PC-9 (cell line): ENCODE data around the gene MALRD1. TPM values are rescaled to one million over a fixed set of nuclear protein-coding genes. Genes with fewer than 3 reads are reported as not detected.

Source experiments
- BruUV-seq: library from RNA; stranded (reverse); fragments of 400-500 nt; replicated peaks from 2 replicates; lab custom pipeline; 2021; lab: Mats Ljungman, UMichigan
- CTCF ChIA-PET: fragments of 300-600 bp; sonication (Branson Sonifier 250); formaldehyde crosslinking; loops from one replicate; lab custom pipeline; 2022; ENCODE audit warnings: antibody characterized with exemption; lab: Charles Lee
- POLR2A ChIA-PET: fragments of 300-600 bp; sonication (Branson Sonifier 250); formaldehyde crosslinking; loops from one replicate; lab custom pipeline; 2022; ENCODE audit warnings: antibody characterized with exemption; ENCODE audit not compliant: unreplicated experiment; lab: Charles Lee
- DNase-seq, 2 experiments: peaks; one replicate each; pipeline versions ENCODE4 v3.0.0 to v3.0.0-alpha.2; 2015 to 2022; ENCODE audit warnings: mixed read lengths in 1 of 2
- H2AFZ ChIP-seq: fragments of 200-600 bp; sonication (generic); 2 replicates; pipeline ENCODE4 v1.8.1; 2017; ENCODE audit warnings: antibody characterized with exemption
- H3F3A ChIP-seq: fragments of 200-600 bp; sonication (generic); 2 replicates; pipeline ENCODE4 v1.8.1; 2017; ENCODE audit warnings: antibody characterized with exemption, mild to moderate bottlenecking, low read depth; ENCODE audit not compliant: insufficient read depth
- H3K27ac ChIP-seq: fragments of 200-600 bp; sonication (generic); 2 replicates; pipeline ENCODE4 v1.6.1; 2016; ENCODE audit warnings: mixed run types
- H3K27me3 ChIP-seq: fragments of 200-600 bp; sonication (generic); 2 replicates; pipeline ENCODE4 v1.6.1; 2016; ENCODE audit warnings: low read depth, mixed run types; ENCODE audit not compliant: insufficient read depth
- H3K36me3 ChIP-seq: fragments of 200-600 bp; sonication (generic); 2 replicates; pipeline ENCODE4 v1.6.1; 2016; ENCODE audit warnings: low read depth, mixed run types
- H3K4me1 ChIP-seq: fragments of 200-600 bp; sonication (generic); replicated peaks from 2 replicates; pipeline ENCODE4 v1.6.1; 2016; ENCODE audit warnings: mixed run types; ENCODE audit not compliant: insufficient read depth
- H3K4me2 ChIP-seq: fragments of 200-600 bp; sonication (generic); 2 replicates; pipeline ENCODE4 v1.6.1; 2017; ENCODE audit warnings: mixed run types
- H3K4me3 ChIP-seq: fragments of 200-600 bp; sonication (generic); 2 replicates; pipeline ENCODE4 v1.6.1; 2016; ENCODE audit warnings: mixed run types
- H3K79me2 ChIP-seq: fragments of 200-600 bp; sonication (generic); 2 replicates; pipeline ENCODE4 v1.6.1; 2017; ENCODE audit warnings: low read depth, mixed run types
- H3K9me2 ChIP-seq: fragments of 200-600 bp; sonication (generic); 2 replicates; pipeline ENCODE4 v1.8.1; 2017; ENCODE audit warnings: mild to moderate bottlenecking; ENCODE audit not compliant: insufficient read depth
- H3K9me3 ChIP-seq: fragments of 200-600 bp; sonication (generic); 2 replicates; pipeline ENCODE4 v1.8.1; 2016; ENCODE audit warnings: low read depth; ENCODE audit not compliant: insufficient read depth
- H4K20me1 ChIP-seq: fragments of 200-600 bp; sonication (generic); 2 replicates; pipeline ENCODE4 v1.8.1; 2017; ENCODE audit not compliant: insufficient read depth
- EZH2 ChIP-seq: fragments of 200-600 bp; sonication (generic); IDR thresholded peaks from 2 replicates; pipeline ENCODE4 v1.8.0; 2017; ENCODE audit warnings: antibody characterized with exemption, low read depth
- intact Hi-C: fragments of 100-400 bp; cut with micrococcal nuclease; formaldehyde crosslinking; loops from one replicate; pipeline ENCODE4 v1.10.0; 2022; ENCODE audit not compliant: unreplicated experiment
- total RNA-seq: library from RNA; stranded (reverse); gene quantifications from 2 replicates; pipeline ENCODE4 v1.2.3, GENCODE V29; 2021
- TF ChIP-seq, protein P1 (sequence below): fragments of 200-600 bp; sonication (generic); conservative IDR thresholded peaks from 2 replicates; pipeline ENCODE4 v1.6.1; 2017; ENCODE audit warnings: mixed run types, antibody characterized with exemption, mild to moderate bottlenecking, moderate library complexity

The MALRD1 gene
- total RNA-seq, 1 experiment from 2014 or later = not detected

DNA sequence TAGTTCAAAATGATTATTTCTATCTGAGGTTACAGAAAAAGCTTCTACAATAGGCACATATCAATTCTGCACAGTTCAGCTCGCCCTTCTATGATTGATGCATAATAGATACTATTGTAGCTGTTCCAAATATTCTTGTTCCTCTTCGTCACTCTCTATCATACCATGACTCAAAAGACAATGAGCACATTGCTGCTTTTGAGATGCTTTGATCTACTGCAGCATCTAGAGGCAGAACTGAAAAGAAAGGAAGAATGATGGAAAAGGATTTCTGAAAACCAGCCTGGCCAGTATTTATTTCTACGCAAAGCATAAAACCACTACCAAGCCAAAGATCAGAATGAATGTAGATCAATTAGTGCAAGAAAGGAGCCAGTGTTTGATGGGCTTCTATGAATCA is 708.3 kb downstream of the MALRD1 start:
- no peak for DNase-seq
- no peak overlapping the region for H2AFZ ChIP-seq
- intact Hi-C loops = no loop called here
- H4K20me1 ChIP-seq = no peaks in the 10 kb centered on the region
- no peak overlapping the region for H3K4me3 ChIP-seq
- H3K27me3 ChIP-seq = no peaks in the 10 kb centered on the region
- no TSS peak for BruUV-seq
- no peaks in the 10 kb centered on the region for H3F3A ChIP-seq
- H3K9me3 ChIP-seq = no peaks in the 10 kb centered on the region
- CTCF ChIA-PET = no interaction called here
- no peak overlapping the region for H3K4me2 ChIP-seq
- TF ChIP-seq EZH2 = no peak
- TF ChIP-seq, protein P1, sequence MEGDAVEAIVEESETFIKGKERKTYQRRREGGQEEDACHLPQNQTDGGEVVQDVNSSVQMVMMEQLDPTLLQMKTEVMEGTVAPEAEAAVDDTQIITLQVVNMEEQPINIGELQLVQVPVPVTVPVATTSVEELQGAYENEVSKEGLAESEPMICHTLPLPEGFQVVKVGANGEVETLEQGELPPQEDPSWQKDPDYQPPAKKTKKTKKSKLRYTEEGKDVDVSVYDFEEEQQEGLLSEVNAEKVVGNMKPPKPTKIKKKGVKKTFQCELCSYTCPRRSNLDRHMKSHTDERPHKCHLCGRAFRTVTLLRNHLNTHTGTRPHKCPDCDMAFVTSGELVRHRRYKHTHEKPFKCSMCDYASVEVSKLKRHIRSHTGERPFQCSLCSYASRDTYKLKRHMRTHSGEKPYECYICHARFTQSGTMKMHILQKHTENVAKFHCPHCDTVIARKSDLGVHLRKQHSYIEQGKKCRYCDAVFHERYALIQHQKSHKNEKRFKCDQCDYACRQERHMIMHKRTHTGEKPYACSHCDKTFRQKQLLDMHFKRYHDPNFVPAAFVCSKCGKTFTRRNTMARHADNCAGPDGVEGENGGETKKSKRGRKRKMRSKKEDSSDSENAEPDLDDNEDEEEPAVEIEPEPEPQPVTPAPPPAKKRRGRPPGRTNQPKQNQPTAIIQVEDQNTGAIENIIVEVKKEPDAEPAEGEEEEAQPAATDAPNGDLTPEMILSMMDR = no peak
- no peaks in the 10 kb centered on the region for H3K4me1 ChIP-seq
- POLR2A ChIA-PET = no interaction called here
- no peaks in the 10 kb centered on the region for H3K36me3 ChIP-seq
- no peaks in the 10 kb centered on the region for H3K79me2 ChIP-seq
- H3K9me2 ChIP-seq = no peaks in the 10 kb centered on the region
- H3K27ac ChIP-seq = no peak overlapping the region

DNA sequence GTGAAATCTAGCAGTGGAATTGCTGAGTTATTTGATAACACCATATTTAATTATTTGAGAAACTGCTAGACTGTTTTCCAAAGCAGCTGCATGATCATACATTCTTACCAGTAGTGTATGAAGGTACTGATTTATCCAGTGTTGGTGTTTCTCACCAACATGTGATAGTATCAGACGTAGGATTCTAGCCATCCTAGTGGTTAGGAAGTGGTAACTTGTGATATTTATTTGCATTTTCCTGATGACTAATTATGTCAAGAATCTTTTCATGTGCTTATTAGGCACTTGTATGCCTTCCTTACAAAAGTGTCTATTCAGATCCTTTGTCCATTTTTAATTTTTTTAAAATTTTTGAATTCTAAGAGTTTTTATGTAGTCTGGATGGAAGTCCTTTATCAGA is 713.4 kb downstream of the MALRD1 start:
- BruUV-seq = no TSS peak
- DNase-seq = no peak
- Histone ChIP-seq H3K9me2 (no peaks in the 10 kb centered on the region), H3F3A (no peaks in the 10 kb centered on the region), H3K4me1 (no peaks in the 10 kb centered on the region), H3K36me3 (no peaks in the 10 kb centered on the region), H3K4me2 (no peak overlapping the region), H3K9me3 (no peaks in the 10 kb centered on the region), H3K4me3 (no peak overlapping the region), H4K20me1 (no peaks in the 10 kb centered on the region), H2AFZ (no peak overlapping the region), H3K27ac (no peak overlapping the region), H3K79me2 (no peaks in the 10 kb centered on the region), H3K27me3 (no peaks in the 10 kb centered on the region)
- CTCF ChIA-PET = no interaction called here
- POLR2A ChIA-PET = no interaction called here
- intact Hi-C loops = no loop called here
- TF ChIP-seq EZH2 = no peak
- TF ChIP-seq, protein P1 = no peak

DNA sequence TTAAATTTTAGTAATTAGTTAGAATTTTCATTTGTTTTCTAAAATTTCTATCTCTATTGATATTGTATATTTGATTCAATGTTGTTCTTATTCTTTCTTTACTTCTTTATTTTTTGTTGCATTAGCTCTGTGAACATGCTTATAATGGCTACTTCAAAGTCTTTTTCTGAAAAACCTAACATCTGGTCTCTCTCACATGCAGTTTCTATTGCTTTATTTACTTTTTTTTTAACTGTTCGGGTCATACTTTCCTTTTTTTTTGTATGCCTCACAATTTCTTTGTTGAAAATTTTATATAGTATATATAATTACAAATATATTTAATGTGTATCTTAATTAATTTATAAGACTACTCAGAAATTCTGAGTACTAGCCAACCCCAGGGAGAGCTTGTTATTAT is 715.5 kb downstream of the MALRD1 start:
- Histone ChIP-seq H3K36me3 (no peaks in the 10 kb centered on the region), H3K27me3 (no peaks in the 10 kb centered on the region), H3K9me2 (no peaks in the 10 kb centered on the region), H3K27ac (no peak overlapping the region), H3K4me3 (no peak overlapping the region), H3K4me2 (no peak overlapping the region), H2AFZ (no peak overlapping the region), H3K9me3 (no peaks in the 10 kb centered on the region), H3K79me2 (no peaks in the 10 kb centered on the region), H3F3A (no peaks in the 10 kb centered on the region), H3K4me1 (no peaks in the 10 kb centered on the region), H4K20me1 (no peaks in the 10 kb centered on the region)
- BruUV-seq = no TSS peak
- ChIA-PET POLR2A (no interaction called here), CTCF (no interaction called here)
- TF ChIP-seq EZH2 = no peak
- TF ChIP-seq, protein P1 = no peak
- intact Hi-C loops = no loop called here
- DNase-seq = no peak
